ENCODE results near the gene LRP5.
"Not testable (repeated sequence)": the region's sequence is repeated elsewhere in the genome, so short reads cannot be mapped to it uniquely, and the experiment has no call there.

Gene LRP5

DNA sequence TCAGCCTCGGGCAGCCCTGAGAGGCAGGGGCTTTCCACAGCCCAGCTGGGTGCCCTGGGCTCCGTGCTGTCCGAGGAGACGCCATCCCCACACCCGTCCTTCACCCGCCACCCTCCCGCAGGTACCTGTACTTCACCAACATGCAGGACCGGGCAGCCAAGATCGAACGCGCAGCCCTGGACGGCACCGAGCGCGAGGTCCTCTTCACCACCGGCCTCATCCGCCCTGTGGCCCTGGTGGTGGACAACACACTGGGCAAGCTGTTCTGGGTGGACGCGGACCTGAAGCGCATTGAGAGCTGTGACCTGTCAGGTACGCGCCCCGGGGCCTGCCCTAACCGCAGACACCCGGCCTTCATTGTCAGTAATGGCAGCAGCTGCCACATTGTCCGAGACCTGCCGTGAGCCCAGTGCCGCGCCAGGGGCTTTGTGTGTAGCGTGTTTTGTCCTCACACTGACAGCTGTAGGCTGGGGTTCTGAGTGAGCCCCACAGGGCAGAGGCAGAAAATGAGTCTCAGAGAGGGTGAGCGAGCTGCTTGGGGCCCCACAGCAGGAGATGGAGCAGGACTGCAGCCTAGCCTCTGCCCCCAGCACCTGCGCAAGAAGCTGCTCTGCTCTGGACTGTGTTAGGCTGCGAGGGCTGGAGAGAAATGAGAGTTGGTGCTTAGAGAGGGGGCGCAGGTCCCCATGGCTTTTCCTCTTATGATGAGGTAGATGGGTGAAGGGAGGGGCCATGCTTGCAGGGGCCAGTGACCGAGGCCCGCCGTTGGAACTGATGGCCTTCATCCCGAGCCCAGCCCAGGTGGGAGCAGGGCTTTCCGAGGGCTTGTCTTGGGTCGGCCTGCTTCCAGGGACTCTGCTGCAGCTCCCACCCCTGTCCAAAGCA, 112.8 kb downstream of the LRP5 start:
- DNase-seq: no peak

DNA sequence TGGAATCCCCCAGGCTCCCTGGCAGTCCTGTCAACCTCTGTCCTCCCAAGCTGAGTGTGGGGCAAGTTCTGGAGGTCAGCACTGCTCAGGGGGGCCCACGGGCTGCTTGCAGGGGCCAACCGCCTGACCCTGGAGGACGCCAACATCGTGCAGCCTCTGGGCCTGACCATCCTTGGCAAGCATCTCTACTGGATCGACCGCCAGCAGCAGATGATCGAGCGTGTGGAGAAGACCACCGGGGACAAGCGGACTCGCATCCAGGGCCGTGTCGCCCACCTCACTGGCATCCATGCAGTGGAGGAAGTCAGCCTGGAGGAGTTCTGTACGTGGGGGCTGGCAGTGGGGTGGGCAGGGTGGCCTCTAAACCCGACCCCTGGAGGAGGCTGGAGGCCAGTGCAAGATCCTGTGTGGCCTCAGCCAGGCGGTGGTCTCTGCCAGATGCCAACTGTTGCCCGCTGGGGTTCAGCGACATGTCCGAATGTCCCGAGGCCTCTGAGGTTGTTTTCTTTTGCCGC, 113.5 kb downstream of the LRP5 start:
- no peak for DNase-seq

DNA sequence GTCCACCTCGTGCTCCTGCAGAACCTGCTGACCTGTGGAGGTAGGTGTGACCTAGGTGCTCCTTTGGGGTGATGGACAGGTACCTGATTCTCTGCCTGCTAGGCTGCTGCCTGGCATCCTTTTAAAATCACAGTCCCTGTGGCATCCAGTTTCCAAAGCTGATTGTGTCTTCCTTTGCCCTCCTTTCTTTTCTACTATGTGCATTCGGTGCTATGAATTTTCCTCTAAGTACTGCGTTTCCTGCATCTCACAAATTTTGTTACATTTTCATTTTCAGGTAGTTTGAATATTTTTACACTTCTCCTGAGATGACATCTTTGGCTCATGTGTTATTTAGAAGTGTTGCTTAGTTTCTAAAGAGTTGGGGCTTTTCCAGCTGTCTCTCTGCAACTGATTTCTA, 117.3 kb downstream of the LRP5 start:
- DNase-seq: no peak

GRCh38 chr11:68430384-68430783, 118.0 kb downstream of the LRP5 start:
- no peak for DNase-seq

DNA sequence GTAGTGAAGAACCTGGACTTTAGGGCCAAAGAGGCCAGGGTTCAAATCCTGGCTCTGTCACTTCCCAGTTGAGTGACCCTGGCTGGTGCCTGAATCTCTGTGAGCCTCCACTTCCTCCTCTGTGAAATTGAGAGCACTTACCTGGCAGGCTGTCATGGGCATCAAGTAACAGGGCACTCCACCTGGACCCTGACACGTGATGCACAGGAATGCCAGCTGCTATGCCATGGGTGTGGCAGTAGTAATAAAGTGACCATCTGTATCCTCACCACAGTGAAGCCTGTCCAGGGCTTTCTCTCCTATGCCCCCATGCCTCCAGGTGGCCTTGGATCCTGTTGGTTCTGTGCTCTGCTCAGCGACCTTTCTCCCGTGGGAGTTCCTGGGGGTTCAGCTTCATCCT, 118.4 kb downstream of the LRP5 start:
- no peak for DNase-seq

- DNase-seq: no peak
Observed at GRCh38 chr11:68431984-68432645, 119.7 kb downstream of the LRP5 start.

GRCh38 chr11:68432874-68433273, 120.5 kb downstream of the LRP5 start:
- DNase-seq: no peak

DNA sequence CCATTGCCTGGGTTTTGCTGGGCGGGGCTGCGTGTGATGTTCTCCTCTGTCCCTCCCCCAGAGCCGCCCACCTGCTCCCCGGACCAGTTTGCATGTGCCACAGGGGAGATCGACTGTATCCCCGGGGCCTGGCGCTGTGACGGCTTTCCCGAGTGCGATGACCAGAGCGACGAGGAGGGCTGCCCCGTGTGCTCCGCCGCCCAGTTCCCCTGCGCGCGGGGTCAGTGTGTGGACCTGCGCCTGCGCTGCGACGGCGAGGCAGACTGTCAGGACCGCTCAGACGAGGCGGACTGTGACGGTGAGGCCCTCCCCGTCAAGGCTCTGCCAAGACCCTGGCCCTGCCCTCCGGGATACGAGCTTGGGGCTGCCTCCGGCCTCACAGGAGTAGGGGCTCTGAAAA, 121.2 kb downstream of the LRP5 start:
- DNase-seq: no peak

DNA sequence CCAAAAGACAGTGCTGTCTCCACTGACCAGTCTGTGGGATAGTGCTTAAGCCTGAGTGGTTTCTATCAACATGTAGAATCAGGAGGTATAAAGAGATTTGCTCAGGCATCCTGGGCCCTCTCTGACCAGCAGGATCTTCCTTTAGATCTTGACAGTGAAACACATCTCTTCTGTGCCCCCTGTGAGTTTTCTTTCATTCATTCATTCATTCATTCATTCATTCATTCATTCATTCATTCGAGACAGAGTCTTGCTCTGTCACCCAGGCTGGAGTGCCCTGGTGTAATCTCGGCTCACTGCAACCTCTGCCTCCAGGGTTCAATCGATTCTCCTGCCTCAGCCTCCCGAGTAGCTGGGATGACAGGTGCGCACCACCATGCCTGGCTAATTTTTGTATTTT, 121.8 kb downstream of the LRP5 start:
- not testable (repeated sequence) for DNase-seq

DNA sequence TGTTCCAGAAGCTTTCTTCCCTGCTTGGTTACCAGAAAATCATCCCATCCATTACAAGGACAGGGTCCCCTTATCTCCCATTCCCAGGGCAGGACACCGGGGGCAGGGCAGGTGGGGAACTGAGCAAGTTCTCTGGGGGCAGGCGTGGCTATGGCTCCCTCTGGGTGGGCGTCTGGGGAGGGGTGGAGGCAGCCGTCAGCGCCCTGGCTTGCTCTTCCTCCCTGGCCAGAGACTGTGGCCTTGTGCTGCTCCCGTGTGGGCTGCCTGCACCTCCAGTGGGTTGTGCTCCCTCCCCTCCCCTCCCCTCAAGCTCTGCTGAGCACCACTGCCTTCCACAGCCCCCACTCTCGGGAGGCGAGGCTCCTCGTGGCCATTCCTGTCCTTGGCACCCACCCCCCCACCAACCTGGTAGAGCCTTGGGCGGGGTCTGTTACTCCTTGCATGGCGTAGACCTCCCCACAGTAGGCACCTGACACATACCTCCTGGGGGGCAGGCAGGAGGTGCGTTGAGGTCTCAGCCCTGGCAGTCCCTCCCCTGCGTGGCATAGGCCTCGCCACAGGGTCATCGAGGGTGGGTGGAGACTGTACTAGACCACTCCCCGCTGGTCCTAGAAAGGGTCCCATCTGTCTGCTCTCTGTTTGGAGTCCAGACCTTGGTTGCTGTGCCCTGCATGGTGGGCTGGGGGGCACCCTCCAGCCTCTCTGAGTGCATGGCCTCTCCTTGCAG, 123.9 kb downstream of the LRP5 start:
- no peak for DNase-seq

GRCh38 chr11:68436985-68437926, 124.9 kb downstream of the LRP5 start:
- DNase-seq: peak; percentile 79 to 85 (median 83)

DNA sequence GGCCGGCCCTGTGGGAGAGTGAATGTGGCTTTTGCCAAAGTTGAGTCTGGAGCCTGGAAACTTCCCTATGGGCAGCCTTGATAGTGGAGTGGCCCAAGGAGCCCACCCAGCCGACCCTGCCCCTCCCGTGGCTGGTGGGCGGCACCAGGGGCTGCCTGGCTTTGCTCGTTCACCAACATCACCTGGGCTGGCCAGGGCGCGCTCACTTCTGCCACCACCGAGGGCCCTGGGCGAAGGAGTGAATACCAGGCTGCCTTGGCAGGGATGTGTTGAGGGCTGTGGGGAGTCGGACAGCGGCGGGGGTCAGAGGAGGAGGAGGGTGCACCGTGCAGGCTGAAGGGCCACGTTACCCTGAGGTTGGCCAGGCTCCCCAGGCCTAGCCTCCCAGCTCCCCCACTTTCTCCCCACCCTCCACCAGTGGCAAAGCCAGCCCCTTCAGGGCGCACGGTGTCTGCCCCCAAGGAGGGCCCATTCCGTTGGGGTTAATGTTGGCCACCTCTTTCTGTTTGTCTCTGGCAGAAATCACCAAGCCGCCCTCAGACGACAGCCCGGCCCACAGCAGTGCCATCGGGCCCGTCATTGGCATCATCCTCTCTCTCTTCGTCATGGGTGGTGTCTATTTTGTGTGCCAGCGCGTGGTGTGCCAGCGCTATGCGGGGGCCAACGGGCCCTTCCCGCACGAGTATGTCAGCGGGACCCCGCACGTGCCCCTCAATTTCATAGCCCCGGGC, 125.7 kb downstream of the LRP5 start:
- no peak for DNase-seq

DNA sequence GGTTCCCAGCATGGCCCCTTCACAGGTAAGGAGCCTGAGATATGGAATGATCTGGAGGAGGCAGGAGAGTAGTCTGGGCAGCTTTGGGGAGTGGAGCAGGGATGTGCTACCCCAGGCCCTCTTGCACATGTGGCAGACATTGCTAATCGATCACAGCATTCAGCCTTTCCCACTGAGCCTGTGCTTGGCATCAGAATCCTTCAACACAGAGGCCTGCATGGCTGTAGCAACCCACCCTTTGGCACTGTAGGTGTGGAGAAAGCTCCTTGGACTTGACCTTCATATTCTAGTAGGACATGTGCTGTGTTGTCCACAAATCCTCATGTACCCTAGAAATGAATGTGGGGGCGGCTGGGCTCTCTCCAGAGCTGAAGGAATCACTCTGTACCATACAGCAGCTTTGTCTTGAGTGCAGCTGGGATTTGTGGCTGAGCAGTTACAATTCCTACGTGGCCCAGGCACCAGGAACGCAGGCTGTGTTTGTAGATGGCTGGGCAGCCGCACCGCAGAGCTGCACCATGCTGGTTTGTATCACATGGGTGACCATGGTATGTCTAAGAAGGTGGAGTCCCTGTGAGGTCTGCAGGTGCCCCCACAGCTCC, 126.4 kb downstream of the LRP5 start:
- no peak for DNase-seq

GRCh38 chr11:68439355-68440065, 127.1 kb downstream of the LRP5 start:
- no peak for DNase-seq

GRCh38 chr11:68440224-68440623, 127.8 kb downstream of the LRP5 start:
- DNase-seq: no peak

- no peak for DNase-seq
Observed at GRCh38 chr11:68441466-68442230, 129.3 kb downstream of the LRP5 start.

GRCh38 chr11:68442433-68442832, 130.0 kb downstream of the LRP5 start:
- DNase-seq: no peak

DNA sequence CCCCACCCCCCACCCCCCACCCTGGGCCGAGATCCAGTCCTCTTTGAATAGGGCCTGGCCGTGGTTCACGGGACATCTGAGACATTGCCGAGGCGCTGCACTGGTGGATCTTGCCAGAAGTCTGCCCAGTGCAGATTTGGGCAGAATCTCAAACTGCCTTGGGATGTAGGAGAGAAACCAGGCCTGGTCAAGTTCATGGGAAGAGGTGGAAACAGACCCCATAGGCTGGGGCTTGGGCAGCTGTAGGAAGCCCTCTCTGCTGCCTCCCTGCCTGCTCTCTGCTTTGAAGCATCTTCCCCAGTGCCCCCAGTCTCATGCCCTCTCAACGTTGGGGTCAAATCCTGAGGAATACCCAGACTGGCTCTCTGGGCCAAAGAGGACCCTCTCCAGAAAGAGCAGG, 132.2 kb downstream of the LRP5 start:
- no peak for DNase-seq

GRCh38 chr11:68445531-68446035, 133.2 kb downstream of the LRP5 start:
- DNase-seq: no peak
